NCI-H69 (cell line): ENCODE measurements around the gene JMY.
"Not testable (repeated sequence)": the region's sequence is repeated elsewhere in the genome, so short reads cannot be mapped to it uniquely, and the experiment has no call there.

Experiments used
- DNase-seq: peaks from one replicate; lab custom pipeline; 2025; lab: John Stamatoyannopoulos, UW

Gene JMY

DNA sequence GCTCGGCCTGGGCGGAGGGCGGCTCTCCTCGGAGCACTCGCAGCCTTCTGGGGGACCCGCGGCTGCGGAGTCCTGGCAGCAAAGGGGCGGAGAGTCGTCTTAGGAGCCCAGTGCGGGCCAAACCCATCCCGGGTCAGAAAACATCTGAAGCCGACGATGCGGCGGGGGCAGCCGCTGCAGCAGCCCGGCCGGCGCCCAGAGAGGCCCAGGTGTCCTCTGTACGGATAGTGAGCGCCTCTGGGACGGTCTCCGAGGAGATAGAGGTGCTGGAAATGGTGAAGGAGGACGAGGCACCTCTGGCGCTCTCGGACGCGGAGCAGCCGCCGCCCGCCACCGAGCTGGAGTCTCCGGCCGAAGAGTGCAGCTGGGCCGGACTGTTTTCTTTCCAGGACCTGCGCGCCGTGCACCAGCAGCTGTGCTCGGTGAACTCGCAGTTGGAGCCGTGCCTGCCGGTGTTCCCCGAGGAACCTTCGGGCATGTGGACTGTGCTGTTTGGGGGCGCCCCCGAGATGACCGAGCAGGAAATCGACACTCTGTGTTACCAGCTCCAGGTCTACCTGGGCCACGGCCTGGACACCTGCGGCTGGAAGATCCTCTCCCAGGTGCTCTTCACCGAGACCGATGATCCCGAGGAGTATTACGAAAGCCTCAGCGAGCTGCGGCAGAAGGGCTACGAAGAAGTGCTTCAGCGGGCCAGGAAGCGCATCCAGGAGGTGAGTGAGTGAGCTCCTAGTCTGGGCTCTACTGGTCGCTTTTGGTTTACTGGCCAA lies 1.2 kb downstream of the JMY start:
- DNase-seq = peak; percentile 73

DNA sequence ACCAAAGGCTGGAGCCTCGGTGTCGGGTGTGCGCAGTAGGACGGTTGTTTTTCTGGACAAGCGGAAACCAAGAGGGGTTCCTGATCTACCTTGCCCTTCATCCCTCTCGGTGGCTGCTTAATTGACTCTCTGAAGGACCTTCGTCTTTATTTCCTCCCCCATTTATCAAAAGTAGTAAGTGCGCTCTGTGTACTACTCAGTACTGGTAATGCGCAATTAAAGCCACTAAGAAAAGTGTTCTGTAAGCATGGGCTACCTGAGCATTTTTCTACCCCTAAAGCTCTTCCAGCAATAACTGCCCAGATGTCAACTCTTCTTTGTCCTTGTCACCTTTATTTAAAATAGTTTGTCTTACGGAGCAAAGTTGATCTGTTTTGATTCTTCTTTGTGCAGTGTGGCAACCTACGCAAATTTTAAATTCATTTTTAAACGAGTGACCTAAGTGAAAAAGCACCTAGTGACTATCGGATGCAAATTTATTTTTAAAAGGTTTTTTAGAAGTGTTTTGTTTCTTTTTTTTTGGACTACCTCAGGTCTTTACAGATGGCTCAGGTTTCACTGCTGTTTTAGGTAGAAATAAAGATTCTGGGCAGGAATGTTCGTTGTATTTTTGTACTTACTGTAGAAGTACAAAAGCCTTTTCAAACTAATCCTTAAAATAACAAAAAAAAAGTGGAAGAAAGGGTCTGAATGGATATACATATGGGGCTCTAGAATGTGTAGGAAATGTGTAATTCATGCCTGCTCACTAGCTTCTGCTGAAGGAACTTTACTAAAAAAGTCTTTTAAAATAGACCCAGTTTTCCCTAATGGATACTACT lies 2.0 kb downstream of the JMY start:
- DNase-seq = no peak

DNA sequence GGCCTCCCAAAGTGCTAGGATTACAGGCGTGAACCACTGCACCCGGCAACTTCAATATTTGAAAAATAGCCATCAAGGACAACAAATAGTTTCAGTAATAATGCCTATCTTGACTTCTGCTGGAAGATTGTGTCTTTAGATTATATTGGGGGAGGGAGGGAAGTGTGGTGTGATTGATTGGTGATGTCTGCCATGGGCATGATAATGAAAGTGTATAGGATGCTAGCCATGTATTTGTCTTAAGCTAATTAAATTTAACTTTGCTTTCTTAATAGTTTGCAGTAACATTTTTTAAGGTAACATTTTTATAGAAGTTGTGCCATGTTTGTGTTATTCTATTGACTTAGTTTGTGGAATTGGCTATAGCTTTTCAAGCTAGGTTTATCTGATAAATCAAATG lies 4.6 kb downstream of the JMY start:
- no peak for DNase-seq

DNA sequence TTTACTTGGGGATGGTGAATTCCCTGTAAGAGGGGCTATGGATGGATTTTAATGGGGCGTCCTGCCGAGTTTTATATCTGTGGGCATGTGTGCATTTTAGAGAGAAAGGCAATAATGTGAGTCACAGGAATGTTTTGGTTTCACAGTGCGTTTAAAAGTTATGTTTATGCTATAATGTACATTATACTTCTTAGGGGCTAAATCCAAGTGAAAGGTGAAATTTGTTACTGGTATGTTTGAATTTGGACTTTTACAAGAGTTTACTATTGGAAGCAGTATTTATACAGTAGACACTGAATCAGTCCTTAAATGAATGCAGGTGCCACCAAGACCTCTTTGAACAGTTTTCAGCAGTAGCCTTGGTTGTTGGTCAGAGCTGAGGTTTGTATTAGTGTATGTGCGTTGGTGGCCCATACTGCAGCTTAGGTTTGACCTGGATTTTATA lies 5.6 kb downstream of the JMY start:
- DNase-seq = no peak

DNA sequence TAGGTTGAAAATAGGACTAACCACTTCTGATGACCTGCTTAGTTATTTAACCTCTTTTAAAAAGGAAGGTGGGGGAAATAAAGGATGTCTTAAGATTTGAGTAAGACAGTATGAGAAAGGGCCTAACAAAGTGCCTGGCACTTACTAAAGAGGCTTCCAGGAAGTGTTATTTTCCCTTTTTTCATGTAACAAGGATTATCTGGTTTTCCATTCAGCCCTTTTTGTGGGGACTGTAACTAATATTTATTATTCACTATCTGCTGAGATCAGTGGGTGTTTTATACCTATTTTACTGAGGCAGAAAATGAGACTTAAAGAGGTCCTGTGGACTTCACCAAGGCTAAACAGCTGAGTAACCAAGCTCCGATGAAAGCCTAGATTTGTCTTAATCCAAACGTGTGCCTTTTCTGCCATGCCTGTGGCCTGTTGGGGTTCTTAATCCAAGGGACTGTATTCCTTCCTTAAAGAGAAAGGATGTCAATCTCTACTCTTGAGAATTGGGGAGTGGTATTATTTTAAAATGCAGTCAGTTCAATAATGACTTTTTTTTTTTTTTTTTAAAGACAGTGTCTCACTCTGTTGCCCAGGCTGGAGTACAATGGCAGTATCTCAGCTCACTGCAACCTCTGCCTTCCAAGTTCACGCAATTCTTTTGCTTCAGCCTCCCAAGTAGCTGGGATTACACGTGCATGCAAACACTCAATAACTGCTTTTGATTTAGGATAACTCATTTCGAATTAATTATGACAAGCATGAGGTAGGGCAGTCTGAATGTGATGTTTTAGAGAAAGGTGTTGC lies 6.5 kb downstream of the JMY start:
- DNase-seq = no peak

DNA sequence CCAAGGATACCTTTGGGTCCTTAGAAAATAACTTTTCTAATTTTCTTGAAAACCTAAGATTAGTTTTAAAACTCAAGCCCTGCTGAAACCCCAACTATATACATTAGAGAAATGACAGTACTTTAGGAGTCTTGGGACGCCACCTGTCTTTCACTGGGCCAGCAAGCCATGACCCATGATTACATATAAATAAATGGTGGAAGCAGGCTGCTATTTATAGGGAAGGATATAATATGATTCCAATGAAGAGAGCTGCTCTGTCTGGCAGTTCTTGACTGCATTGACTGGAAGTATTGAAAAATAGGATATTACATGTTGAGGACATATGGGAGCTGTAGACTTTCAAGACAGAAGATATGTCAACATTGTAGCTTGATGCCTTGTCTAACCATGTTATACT lies 7.3 kb downstream of the JMY start:
- no peak for DNase-seq

DNA sequence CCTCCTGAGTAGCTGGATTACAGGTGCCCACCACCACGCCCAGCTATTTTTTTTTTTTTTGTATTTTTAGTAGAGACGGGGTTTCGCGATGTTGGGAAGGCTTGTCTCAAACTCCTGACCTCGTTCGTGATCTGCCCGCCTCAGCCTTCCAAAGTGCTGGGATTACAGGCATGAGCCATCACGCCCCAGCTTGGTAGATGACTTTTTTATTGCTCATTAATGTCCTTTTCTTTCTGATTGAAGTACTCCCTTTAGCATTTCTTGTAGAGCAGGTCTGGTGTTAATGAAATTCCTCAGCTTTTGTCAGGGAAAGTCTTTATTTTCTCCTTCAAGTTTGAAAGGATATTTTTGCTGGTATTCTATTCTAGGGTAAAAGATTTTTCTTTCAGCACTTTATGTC lies 18.1 kb downstream of the JMY start:
- DNase-seq = not testable (repeated sequence)

DNA sequence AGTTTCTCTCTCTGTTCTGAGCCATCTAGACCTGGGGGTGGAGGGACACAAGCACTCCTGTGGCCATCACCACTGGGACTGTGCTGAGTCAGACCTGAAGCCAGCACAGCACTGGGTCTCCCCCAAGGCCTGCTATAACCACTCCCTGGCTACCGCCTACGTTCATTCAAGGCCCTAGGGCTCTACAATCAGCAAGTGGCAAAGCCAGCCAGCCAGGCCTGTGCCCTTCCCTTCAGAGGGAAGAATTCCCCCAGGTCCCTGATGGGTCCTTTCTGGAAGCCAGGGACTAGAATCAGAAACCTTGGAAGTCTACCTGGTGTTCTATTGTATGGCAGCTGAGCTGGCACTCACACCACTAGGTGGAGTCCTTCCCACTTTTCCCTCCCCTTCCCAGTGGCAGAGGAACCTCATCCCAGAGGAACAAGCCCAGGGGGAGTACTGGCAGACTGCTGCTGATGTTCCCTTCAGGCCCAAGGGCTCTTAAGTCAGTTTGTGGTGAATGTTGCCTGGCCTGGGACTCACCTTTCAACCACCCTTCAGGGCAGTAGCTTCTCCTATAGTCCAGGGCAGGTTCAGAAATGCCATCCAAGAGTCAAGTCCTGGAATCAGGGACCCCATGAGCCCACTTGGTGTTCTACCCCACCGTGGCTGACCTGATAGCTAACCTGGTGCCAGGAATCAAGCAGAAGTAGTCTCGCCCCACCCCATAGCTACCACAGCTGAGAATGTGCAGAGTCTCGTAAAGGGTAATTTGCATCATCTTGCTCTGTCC lies 20.0 kb downstream of the JMY start:
- peak; percentile 54 for DNase-seq

DNA sequence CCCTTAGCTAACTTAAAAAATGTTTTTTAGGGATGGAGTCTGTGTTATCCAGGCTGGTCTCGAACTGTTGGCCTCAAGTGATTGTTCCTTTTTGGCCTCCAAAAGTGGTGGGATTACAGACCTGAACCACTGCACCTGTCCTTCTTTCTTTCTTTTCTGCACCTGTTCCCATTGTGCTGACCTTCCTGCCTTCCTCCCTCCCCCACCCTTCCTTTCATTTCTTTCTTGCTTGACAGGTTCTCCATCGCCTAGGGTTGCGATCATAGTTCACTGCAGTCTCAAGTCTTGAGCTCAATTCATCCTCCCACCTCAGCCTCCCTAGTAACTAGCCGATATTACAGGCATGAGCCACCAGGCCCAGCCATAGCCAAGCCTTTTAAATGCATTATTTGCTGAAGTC lies 20.6 kb downstream of the JMY start:
- no peak for DNase-seq

DNA sequence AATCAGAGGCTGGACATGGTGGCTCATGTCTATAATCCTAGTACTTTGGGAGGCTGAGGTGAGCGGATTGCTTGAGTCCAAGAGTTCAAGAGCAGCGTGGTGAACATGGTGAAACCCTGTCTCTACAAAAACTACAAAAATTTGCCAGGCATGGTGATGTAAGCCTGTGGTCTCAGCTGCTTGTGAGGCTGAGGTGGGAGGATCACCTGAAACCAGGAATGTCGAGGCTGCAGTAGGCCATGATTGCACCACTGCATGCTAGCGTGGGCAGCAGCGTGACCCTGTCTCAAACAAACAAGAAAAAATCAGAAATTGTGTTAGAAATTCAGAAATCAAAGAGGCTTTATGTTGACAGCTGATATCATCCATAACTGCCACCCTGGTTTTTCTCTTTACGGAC lies 21.4 kb downstream of the JMY start:
- no peak for DNase-seq

DNA sequence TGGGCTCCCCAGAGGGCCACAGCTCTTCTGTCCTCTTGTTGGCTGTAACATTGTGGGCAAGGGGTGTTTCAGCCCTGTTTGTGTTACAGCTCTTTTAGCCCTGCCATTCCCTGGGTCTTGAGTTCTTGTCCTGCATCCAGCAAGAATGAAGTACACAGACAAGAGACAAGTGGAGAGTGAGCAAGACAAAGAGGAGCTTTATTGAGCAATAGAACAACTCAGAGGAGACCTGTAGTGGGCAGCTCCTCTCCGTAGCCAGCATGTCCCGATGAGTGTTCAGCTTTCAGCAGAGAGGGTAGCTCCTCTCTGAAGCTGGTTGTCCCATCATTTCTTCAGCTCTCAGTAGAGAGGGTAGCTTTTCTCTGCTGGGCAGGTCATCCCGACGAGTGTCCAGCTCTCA lies 22.9 kb downstream of the JMY start:
- DNase-seq = no peak

DNA sequence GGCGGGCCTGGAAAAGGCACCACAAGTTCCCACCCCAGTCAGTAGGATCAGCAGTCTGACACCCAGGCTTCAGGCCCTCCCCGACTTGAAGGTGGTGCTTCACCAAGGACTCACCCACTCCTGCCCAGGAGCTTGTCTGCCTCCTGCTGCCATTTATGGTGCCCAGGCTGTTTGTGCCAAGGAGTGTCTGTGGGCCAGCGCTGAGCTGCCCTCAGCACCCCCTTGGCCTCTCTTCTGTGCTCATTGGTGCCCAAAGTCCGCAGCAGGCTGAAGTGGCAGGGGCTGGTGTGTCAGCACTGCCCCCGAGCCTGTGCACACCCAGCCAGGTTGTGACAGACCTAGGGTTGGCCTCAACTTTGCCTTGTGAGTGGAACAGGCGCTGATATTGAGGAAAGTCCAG lies 23.5 kb downstream of the JMY start:
- DNase-seq = no peak

DNA sequence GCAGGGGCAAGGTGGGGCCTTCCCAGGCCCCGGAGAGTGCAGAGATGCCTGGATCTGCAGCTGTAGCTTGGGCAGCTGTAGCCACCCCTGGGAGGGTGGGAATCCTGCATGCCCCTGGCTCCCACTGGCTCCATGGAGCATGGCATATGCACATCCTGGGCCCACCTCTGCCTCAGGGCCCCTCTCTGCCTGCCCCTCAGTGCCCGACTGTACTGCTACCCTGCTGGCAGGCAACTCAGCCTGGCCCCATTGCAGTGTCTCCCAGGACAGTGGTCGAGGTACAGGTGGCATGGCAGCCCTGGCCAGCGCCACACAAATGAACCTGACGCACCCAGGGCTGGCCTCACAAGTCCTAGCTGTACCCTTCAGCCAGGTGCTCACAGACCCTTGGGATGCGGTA lies 23.9 kb downstream of the JMY start:
- DNase-seq = no peak

DNA sequence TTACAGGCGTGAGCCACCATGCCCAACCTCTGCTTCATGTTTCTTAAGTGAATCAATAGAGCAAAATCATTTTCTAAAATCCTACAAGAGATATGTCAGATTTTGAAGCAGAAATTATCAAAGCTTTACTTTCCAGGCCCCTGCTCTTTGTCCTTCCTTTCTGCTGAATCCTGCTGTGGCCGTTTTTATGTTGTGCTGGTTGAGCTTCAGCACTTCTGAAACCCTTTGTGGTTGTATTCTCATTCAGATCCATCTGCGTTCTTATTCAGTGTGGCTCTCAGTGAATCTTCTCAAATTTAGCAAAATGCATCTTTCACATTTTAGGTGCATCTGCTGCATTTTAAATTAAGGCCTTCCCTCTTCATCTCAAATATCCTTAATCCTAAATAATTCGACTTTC lies 26.0 kb downstream of the JMY start:
- DNase-seq = no peak

DNA sequence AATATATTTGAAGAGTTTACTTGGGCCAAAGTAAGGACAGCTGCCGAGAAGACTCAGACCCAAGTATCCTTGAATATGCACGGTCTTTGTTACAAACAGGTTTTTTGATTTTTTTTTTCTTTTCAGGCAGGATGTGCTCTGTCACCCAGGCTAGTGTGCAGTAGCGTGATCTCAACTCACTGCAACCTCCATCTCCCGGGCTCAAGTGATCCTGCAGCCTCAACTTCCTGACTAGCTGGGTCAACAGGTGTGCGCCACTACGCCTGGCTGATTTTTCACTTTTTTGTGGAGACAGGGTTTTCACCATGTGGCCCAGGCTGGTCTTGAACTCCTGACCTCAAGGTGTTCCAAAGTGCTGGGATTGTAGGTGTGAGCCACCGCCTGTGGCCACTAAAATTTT lies 27.4 kb downstream of the JMY start:
- DNase-seq = no peak

DNA sequence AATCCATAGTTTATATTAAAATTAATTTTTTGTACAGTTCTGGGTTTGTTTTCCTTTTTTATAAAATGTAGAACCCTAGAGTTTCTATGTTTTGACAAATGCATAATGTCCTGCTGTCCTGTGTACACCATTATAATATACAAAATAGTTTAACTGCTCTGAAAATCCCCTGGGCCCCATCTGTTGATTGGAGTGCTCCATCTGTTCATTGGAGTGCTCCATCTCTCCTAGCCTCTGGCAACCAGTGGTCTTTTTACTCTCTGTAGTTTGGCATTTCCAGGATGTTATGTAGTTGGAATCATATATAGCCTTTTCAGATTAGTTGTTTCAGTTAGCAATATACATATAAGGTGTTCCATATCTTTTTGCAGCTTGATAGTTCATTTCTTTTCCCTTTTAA lies 31.2 kb downstream of the JMY start:
- DNase-seq = no peak

DNA sequence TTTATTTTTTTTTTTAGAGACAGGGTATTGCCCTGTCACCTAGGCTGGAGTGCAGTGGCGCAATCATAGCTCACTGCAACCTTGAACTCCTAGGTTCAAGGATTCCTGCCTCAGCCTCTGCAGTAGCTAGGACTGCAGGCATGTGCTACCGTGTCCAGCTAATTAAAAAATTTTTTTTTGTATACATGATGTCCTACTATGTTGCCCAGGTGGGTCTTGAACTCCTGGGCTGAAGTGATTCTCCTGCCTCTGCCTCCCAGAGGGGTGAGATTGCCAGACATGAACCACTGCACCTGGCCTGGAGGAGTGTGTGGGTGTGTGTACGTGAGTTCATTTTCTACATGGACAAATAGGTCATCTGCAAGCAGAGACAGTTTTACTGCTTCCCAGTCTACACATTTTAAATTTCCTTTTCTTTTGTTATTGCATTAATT lies 33.8 kb downstream of the JMY start:
- peak; percentile 23 for DNase-seq

DNA sequence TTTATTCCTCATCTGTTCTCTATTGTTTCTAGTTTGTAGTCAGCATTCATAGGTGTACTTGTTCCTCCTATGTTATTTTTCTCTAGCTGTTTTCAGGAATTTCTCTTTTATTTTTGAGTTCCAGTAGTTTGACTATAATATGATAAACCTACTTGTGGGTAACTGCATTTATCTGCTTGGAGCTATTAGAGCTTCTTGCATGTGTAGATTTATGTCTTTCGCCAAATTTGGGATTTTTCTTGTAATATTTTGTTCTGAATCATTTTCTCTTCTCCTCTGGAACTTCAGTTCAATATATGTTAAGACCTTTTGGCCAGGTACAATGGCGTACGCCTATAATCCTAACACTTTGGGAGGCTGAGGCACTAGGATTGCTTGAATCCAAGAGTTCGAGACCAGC lies 37.4 kb downstream of the JMY start:
- no peak for DNase-seq

DNA sequence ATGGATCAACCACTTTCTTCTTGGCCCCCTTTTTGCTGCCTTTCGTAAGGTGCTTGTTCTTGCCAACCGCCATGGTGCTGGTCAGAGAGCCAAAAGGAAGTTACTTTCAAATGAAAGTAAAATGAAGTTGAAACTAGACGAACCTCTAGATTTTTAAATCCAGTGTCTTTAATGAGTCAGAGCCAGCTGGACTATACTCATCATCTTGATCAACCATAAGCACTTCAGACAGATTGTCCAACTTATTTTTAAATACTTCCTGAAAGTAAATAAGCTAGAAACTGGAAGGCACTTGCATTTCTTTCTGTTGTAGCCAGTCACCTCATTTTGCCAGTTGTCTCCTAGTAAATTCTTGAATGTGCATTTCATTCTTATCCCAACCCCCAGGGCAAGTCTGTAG lies 48.9 kb downstream of the JMY start:
- no peak for DNase-seq

DNA sequence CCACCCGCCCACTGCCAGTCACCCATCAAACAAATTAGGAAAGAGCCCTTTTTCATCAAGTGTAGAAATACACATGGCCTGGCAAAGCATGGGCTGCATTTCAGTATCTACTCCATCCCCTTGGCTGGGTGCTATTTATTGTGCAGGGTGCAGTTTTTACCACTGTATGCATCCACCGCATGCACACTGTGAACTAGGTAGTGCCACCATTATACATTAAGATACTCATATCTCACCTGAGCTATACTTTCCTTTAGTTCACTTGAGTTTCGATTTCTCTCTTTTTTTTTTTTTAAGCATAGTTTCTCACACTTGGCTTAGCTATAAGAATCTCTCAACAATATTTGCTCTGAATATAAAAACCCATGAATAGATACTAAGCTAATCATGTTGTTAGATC lies 49.4 kb downstream of the JMY start:
- DNase-seq = no peak

DNA sequence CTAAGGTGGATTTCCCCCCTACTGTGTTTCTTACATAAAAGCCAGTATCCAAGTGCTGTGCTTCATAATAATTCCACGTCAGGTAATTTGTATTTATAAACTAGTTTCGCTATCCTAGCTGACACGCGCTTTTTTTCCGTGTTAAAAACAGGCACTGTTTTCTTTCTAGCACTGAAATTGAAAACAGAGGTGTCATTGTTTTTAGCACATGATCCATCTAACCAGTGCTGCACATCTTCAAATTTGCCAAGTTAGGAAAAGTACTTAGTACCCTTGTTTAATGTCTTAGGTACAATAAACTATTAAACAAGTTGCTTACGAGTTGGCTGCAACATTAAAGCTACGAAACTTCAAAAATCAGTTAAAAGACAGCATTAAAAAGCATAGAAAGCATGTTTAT lies 49.9 kb downstream of the JMY start:
- no peak for DNase-seq

DNA sequence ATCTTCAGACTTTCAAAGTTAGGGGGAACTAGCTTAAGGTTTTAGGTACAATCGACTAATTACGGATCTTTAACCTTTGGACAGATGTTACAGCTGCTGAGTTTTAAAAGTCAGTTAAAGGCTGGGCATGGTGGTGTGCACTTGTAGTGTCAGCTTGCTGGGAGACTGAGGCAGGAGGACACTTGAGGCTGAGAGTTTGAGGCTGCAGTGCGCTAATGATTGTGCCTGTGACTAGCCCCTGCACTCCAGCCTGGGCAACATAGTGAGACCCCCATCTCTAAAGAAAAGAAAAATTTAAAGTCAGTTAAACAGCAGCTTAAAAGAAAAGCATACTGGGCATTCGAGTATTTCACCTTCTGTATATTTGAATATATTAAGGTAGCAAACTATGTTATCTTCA lies 51.4 kb downstream of the JMY start:
- DNase-seq = no peak
